BLaER1 (cell line): ENCODE measurements around the gene NFATC1.
A peak's percentile ranks its signal among the peaks of the same experiment; 100 is the strongest.

Experiments used
- H3K27ac ChIP-seq: shearing (Covaris generic); formaldehyde crosslinking; 2 replicates; pipeline ENCODE4 v1.8.1; 2022
- H3K27me3 ChIP-seq: shearing (Covaris generic); formaldehyde crosslinking; 2 replicates; pipeline ENCODE4 v1.8.1; 2022
- H3K36me3 ChIP-seq: shearing (Covaris generic); formaldehyde crosslinking; 2 replicates; pipeline ENCODE4 v1.8.1; 2022
- H3K4me1 ChIP-seq: shearing (Covaris generic); formaldehyde crosslinking; 2 replicates; pipeline ENCODE4 v1.8.1; 2022
- H3K4me2 ChIP-seq: shearing (Covaris generic); formaldehyde crosslinking; 2 replicates; pipeline ENCODE4 v1.8.1; 2022
- H3K4me3 ChIP-seq: shearing (Covaris generic); formaldehyde crosslinking; 2 replicates; pipeline ENCODE4 v1.8.1; 2022
- H3K9ac ChIP-seq: shearing (Covaris generic); formaldehyde crosslinking; 2 replicates; pipeline ENCODE4 v1.8.1; 2022
- H3K9me3 ChIP-seq: shearing (Covaris generic); formaldehyde crosslinking; 2 replicates; pipeline ENCODE4 v1.8.1; 2022
- H4K20me1 ChIP-seq: shearing (Covaris generic); formaldehyde crosslinking; 2 replicates; pipeline ENCODE4 v1.8.1; 2022
- Cebpa-rat ChIP-seq: shearing (Covaris generic); IDR thresholded peaks from 2 replicates; pipeline ENCODE4 v1.8.1; 2022

NFATC1 gene

GRCh38 chr18:79476031-79476917 lies 80.5 kb downstream of the NFATC1 start:
- H3K4me1 ChIP-seq = peaks cover 73% of the 10 kb centered on the region
- TF ChIP-seq Cebpa-rat = no peak
- no peaks in the 10 kb centered on the region; the same call in 1 of the 2 replicates for H3K27me3 ChIP-seq
- H3K4me2 ChIP-seq = peak overlapping the region; percentile 90
- H3K36me3 ChIP-seq = peaks cover 35% of the 10 kb centered on the region
- peak overlapping the region; percentile 59 for H3K27ac ChIP-seq
- H3K9me3 ChIP-seq = no peaks in the 10 kb centered on the region
- H4K20me1 ChIP-seq = no peaks in the 10 kb centered on the region
- H3K9ac ChIP-seq = peak overlapping the region; percentile 60; the same call in 1 of the 2 replicates
- no peak overlapping the region for H3K4me3 ChIP-seq

DNA sequence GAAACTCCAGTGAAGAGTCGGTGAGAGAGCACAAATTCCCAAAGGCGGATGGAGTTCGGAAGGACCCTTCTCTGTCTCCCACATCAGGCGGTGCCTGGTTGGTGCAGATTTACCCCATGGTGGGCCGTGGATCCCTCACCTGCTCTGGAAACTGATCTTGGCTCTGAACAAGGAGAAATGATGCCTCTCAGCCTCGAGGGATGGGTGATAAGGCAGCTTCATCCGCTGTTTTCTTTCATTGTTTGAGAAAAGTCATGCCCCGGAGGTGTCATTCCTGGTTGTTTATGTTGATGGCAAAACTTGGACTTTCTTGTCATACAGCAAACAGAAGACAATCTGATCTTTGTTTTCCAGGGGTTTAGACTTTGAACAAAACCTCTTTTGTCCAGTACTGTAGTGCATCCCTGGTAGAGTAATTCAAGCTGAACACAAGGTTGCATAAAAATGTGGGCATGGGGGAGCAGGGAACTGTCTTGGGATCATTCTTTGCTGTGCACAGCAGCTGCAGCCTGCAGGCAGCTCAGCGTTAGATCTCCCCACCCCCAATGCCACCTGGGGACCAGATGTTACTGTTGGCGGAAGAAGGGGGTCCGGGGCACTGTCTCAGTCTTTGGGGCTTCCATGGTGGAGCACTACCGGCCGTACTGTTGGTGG lies 81.3 kb downstream of the NFATC1 start:
- no peak for TF ChIP-seq Cebpa-rat
- Histone ChIP-seq H3K4me3 (no peak overlapping the region), H3K27me3 (no peaks in the 10 kb centered on the region; the same call in 1 of the 2 replicates), H4K20me1 (no peaks in the 10 kb centered on the region), H3K9ac (peak overlapping the region; percentile 60; the same call in 1 of the 2 replicates), H3K4me1 (peaks cover 70% of the 10 kb centered on the region), H3K9me3 (no peaks in the 10 kb centered on the region), H3K27ac (peak overlapping the region; percentile 59), H3K36me3 (peaks cover 27% of the 10 kb centered on the region), H3K4me2 (peak overlapping the region; percentile 90)

- no peak for TF ChIP-seq Cebpa-rat
- no peaks in the 10 kb centered on the region for H4K20me1 ChIP-seq
- no peaks in the 10 kb centered on the region; the same call in 1 of the 2 replicates for H3K27me3 ChIP-seq
- peak overlapping the region; percentile 60; the same call in 1 of the 2 replicates for H3K9ac ChIP-seq
- H3K4me2 ChIP-seq = peak overlapping the region; percentile 90
- H3K4me1 ChIP-seq = peaks cover 64% of the 10 kb centered on the region
- H3K27ac ChIP-seq = peak overlapping the region; percentile 59
- H3K4me3 ChIP-seq = no peak overlapping the region
- no peaks in the 10 kb centered on the region for H3K9me3 ChIP-seq
- peaks cover 23% of the 10 kb centered on the region for H3K36me3 ChIP-seq
Observed at GRCh38 chr18:79477711-79478483, 82.2 kb downstream of the NFATC1 start.

DNA sequence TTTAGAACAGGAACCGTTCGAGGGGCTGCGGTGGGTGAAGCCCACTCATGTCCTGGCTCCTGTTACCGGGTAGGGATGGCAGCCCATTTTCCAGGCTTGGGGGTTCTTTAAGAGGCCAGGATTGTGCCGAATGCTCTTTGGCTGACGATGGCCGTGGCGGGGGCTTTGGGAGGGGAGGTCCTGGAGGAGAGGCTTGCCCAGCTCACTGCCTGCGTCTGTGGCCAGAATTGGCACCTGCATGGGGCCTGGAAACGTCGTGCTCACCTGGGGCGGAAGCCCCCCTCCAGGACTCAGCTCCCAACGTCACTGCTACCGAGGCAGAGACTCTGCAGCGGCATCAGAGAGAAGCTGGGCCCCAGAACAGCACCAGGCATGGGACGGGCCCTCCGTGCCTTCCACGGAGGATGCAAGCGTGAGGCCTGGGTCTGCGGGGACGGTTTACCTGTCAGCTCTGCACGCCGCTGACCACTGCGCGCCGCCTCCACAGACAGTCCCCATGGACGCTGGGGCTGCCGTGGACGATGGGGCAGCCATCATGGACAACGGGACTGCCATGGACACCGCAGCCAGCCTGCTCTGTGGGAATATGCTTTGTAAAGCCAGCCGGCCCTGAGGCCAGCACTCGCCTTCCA lies 82.9 kb downstream of the NFATC1 start:
- Histone ChIP-seq H3K4me2 (peak overlapping the region; percentile 71), H3K9me3 (no peaks in the 10 kb centered on the region), H3K4me3 (no peak overlapping the region), H3K27me3 (no peaks in the 10 kb centered on the region; the same call in 1 of the 2 replicates), H4K20me1 (no peaks in the 10 kb centered on the region), H3K36me3 (peaks cover 18% of the 10 kb centered on the region; the same call in 1 of the 2 replicates), H3K4me1 (peaks cover 71% of the 10 kb centered on the region), H3K9ac (no peak overlapping the region), H3K27ac (peak overlapping the region; percentile 46)
- TF ChIP-seq Cebpa-rat = no peak

DNA sequence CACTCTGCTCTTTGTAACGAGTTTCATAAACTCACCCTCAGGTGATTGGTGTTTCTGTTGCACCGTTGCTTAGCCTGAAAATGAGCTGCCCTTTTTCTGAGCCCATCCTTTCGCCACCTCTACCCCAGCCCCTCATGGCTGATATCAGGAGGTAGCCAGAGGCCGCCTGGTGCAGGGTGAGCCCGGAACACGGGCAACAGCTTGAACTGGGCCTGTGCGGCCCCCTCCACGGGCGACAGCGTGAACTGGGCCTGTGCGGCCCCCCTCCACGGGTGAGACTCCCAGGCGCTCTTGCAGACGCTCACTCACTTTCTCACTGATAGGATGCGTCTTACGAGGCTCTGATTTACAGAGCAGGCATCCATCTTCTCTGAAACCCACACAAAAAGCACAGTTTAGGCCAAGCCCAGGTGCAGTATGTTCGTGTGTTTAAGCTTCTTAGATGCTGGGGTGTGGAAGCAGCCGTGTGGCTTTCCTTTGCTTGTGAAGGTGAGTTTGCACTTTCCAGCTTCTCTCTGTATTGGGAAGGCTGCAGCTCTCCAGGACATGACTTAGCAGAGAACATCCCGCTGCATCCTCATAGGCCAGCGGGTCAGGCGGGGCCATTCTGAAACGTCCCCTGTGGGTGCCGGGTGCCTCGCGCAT lies 83.5 kb downstream of the NFATC1 start:
- Histone ChIP-seq H3K4me2 (peak overlapping the region; percentile 71), H3K27ac (peak overlapping the region; percentile 46), H3K27me3 (no peaks in the 10 kb centered on the region; the same call in 1 of the 2 replicates), H3K4me1 (peaks cover 78% of the 10 kb centered on the region), H3K4me3 (no peak overlapping the region), H3K36me3 (peaks cover 18% of the 10 kb centered on the region; the same call in 1 of the 2 replicates), H3K9me3 (no peaks in the 10 kb centered on the region), H3K9ac (peak overlapping the region; percentile 55; the same call in 1 of the 2 replicates), H4K20me1 (no peaks in the 10 kb centered on the region)
- no peak for TF ChIP-seq Cebpa-rat

- no peaks in the 10 kb centered on the region for H4K20me1 ChIP-seq
Observed at GRCh38 chr18:79479761-79480161, 84.0 kb downstream of the NFATC1 start.

GRCh38 chr18:79480171-79481045 lies 84.7 kb downstream of the NFATC1 start:
- Histone ChIP-seq H3K27me3 (no peaks in the 10 kb centered on the region; the same call in 1 of the 2 replicates), H3K4me2 (peak overlapping the region; percentile 71), H3K4me3 (no peak overlapping the region), H3K9me3 (no peaks in the 10 kb centered on the region), H3K27ac (peak overlapping the region; percentile 46; the same call in 1 of the 2 replicates), H4K20me1 (no peaks in the 10 kb centered on the region), H3K4me1 (peaks cover 89% of the 10 kb centered on the region), H3K36me3 (peaks cover 9% of the 10 kb centered on the region; the same call in 1 of the 2 replicates), H3K9ac (peak overlapping the region; percentile 55; the same call in 1 of the 2 replicates)
- no peak for TF ChIP-seq Cebpa-rat

More at GRCh38 chr18:79479761-79480161, 84.0 kb downstream of the NFATC1 start:
- Histone ChIP-seq H3K4me2 (peak overlapping the region; percentile 71), H3K4me1 (peaks cover 83% of the 10 kb centered on the region), H3K9ac (peak overlapping the region; percentile 55; the same call in 1 of the 2 replicates), H3K27me3 (no peaks in the 10 kb centered on the region; the same call in 1 of the 2 replicates), H3K9me3 (no peaks in the 10 kb centered on the region), H3K27ac (peak overlapping the region; percentile 46; the same call in 1 of the 2 replicates), H3K36me3 (peaks cover 15% of the 10 kb centered on the region; the same call in 1 of the 2 replicates), H3K4me3 (no peak overlapping the region)
- TF ChIP-seq Cebpa-rat = no peak
